Measurements from ENCODE around the gene TES. TPM values are rescaled to one million over a fixed set of nuclear protein-coding genes. Genes with fewer than 3 reads are reported as not detected.

TES gene
- total and polyA plus RNA-seq, 2 experiments from 2014 or later = 37.3 to 38.3 TPM

- TF ChIP-seq REST (IDR thresholded peaks at IDR 0.05; ENCODE audit: unreplicated experiment) (no peak), ZNF114 (CRISPR knock-in tag; IDR thresholded peaks at IDR 0.05) (no peak), STAT1 (IDR thresholded peaks at IDR 0.05; ENCODE audit: unreplicated experiment) (no peak), CTCF (conservative IDR thresholded peaks at IDR 0.05; ENCODE audit: low read depth in 2 of 2) (no peak), ETS1 (IDR thresholded peaks at IDR 0.05) (no peak)
These were observed 45.6 kb upstream of the TES start (continued) for GRCh38 chr7:116164552-116165306.

GRCh38 chr7:116165717-116166116, 44.6 kb upstream of the TES start:
- H3K27ac ChIP-seq (ENCODE audit: low read depth) = no peak overlapping the region
- no peak for TF ChIP-seq CTCF (conservative IDR thresholded peaks at IDR 0.05; ENCODE audit: low read depth in 2 of 2)
- TF ChIP-seq STAT1 (IDR thresholded peaks at IDR 0.05; ENCODE audit: unreplicated experiment) = no peak
- no peak for TF ChIP-seq ETS1 (IDR thresholded peaks at IDR 0.05)
- TF ChIP-seq ZNF331 (CRISPR knock-in tag; IDR thresholded peaks at IDR 0.05; ENCODE audit: low read depth) = no peak
- no peak for TF ChIP-seq NANOG (IDR thresholded peaks at IDR 0.05; ENCODE audit: borderline replicate concordance)
- no peak for TF ChIP-seq EZH2phosphoT487 (IDR thresholded peaks at IDR 0.05; ENCODE audit: unreplicated experiment)
- no peak for TF ChIP-seq EZH2 (IDR thresholded peaks at IDR 0.05; ENCODE audit: low read depth, unreplicated experiment)
- TF ChIP-seq POLR2AphosphoS5 (IDR thresholded peaks at IDR 0.05; ENCODE audit: low read depth) = no peak
- TF ChIP-seq JUNB (IDR thresholded peaks at IDR 0.05; ENCODE audit: unreplicated experiment) = no peak

More at GRCh38 chr7:116165717-116166116, 44.6 kb upstream of the TES start:
- Mint-ChIP-seq H3K4me1 (peaks cover 14% of the 10 kb centered on the region), H3K27ac (peak overlapping the region; percentile 46; the same call in 1 of the 2 replicates), H3K9me3 (no peaks in the 10 kb centered on the region; the same call in 2 of the 3 replicates), H3K4me3 (no peak overlapping the region), H3K36me3 (ENCODE audit: low read depth) (no peaks in the 10 kb centered on the region), H3K27me3 (ENCODE audit: insufficient read depth, low read depth, poor library complexity) (no peaks in the 10 kb centered on the region)
- H3K4me2 ChIP-seq = no peak overlapping the region
- H4K20me1 ChIP-seq (replicated peaks; ENCODE audit: insufficient read depth) = no peaks in the 10 kb centered on the region
- H3K4me3 ChIP-seq = no peak overlapping the region
- H3K9me2 ChIP-seq (ENCODE audit: insufficient read depth) = peaks cover 14% of the 10 kb centered on the region
- H3K4me1 ChIP-seq (ENCODE audit: insufficient read depth) = peaks cover 18% of the 10 kb centered on the region
- no peaks in the 10 kb centered on the region for H3F3A ChIP-seq (replicated peaks; ENCODE audit: low read depth)
- H3K27me3 ChIP-seq (ENCODE audit: insufficient read depth) = no peaks in the 10 kb centered on the region
- H3K36me3 ChIP-seq (ENCODE audit: insufficient read depth) = no peaks in the 10 kb centered on the region
- ATAC-seq = no peak
- H3K79me2 ChIP-seq (replicated peaks; ENCODE audit: insufficient read depth) = no peaks in the 10 kb centered on the region
- no peak for DNase-seq (ENCODE audit: low spot score)
- H2AFZ ChIP-seq = peak overlapping the region; percentile 63; the same call in 1 of the 2 replicates
